KMS-11 (cell line): ENCODE data around the gene FOXP1.
"Not testable (repeated sequence)": the region's sequence is repeated elsewhere in the genome, so short reads cannot be mapped to it uniquely, and the experiment has no call there.

Source experiments
- H2AFZ ChIP-seq: fragments of 200-600 bp; sonication (generic); 2 replicates; pipeline ENCODE4 v1.6.1; 2016; ENCODE audit warnings: antibody characterized with exemption, mixed run types, low read depth
- H3K27ac ChIP-seq: fragments of 200-600 bp; sonication (generic); 2 replicates; pipeline ENCODE4 v1.6.1; 2016; ENCODE audit warnings: mild to moderate bottlenecking, mixed run types
- H3K27me3 ChIP-seq: fragments of 200-600 bp; sonication (generic); 2 replicates; pipeline ENCODE4 v1.6.1; 2017; ENCODE audit warnings: mild to moderate bottlenecking, low read depth, mixed run types, moderate library complexity; ENCODE audit not compliant: insufficient read depth
- H3K36me3 ChIP-seq: fragments of 200-600 bp; sonication (generic); 2 replicates; pipeline ENCODE4 v1.6.1; 2017; ENCODE audit warnings: mild to moderate bottlenecking, mixed run types; ENCODE audit not compliant: insufficient read depth
- H3K4me1 ChIP-seq: fragments of 200-600 bp; sonication (generic); 2 replicates; pipeline ENCODE4 v1.6.1; 2016; ENCODE audit warnings: mild to moderate bottlenecking, low read depth, mixed run types; ENCODE audit not compliant: poor library complexity, severe bottlenecking
- H3K4me2 ChIP-seq: fragments of 200-600 bp; sonication (generic); 2 replicates; pipeline ENCODE4 v1.7.0; 2016; ENCODE audit warnings: mild to moderate bottlenecking, mixed run types
- H3K4me3 ChIP-seq: fragments of 200-600 bp; sonication (generic); IDR thresholded peaks from 2 replicates; pipeline ENCODE4 v1.6.1; 2017; ENCODE audit warnings: low read depth, low read length, mixed read lengths; ENCODE audit not compliant: insufficient read depth
- H3K79me2 ChIP-seq: fragments of 200-600 bp; sonication (generic); 2 replicates; pipeline ENCODE4 v1.6.1; 2016; ENCODE audit warnings: low read depth, mixed run types; ENCODE audit not compliant: insufficient read depth
- H3K9ac ChIP-seq: fragments of 200-600 bp; sonication (generic); 2 replicates; pipeline ENCODE4 v1.6.1; 2016; ENCODE audit warnings: mild to moderate bottlenecking, mixed run types
- H4K20me1 ChIP-seq: fragments of 200-600 bp; sonication (generic); 2 replicates; pipeline ENCODE4 v1.6.1; 2016; ENCODE audit warnings: mild to moderate bottlenecking, mixed run types; ENCODE audit not compliant: insufficient read depth
- TF ChIP-seq, protein P1 (sequence below): fragments of 200-600 bp; sonication (generic); conservative IDR thresholded peaks from 2 replicates; pipeline ENCODE4 v1.6.1; 2017; ENCODE audit warnings: low read depth, mild to moderate bottlenecking, antibody characterized with exemption, low read length, moderate library complexity, mixed read lengths

The FOXP1 gene

GRCh38 chr3:71436337-71436736, 147.2 kb downstream of the FOXP1 start:
- H3K4me3 ChIP-seq, result no peak overlapping the region
- H3K9ac ChIP-seq, result no peak overlapping the region
- H3K4me2 ChIP-seq, result no peak overlapping the region
- TF ChIP-seq, protein P1, sequence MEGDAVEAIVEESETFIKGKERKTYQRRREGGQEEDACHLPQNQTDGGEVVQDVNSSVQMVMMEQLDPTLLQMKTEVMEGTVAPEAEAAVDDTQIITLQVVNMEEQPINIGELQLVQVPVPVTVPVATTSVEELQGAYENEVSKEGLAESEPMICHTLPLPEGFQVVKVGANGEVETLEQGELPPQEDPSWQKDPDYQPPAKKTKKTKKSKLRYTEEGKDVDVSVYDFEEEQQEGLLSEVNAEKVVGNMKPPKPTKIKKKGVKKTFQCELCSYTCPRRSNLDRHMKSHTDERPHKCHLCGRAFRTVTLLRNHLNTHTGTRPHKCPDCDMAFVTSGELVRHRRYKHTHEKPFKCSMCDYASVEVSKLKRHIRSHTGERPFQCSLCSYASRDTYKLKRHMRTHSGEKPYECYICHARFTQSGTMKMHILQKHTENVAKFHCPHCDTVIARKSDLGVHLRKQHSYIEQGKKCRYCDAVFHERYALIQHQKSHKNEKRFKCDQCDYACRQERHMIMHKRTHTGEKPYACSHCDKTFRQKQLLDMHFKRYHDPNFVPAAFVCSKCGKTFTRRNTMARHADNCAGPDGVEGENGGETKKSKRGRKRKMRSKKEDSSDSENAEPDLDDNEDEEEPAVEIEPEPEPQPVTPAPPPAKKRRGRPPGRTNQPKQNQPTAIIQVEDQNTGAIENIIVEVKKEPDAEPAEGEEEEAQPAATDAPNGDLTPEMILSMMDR, result no peak
- no peaks in the 10 kb centered on the region for H4K20me1 ChIP-seq
- H2AFZ ChIP-seq, result no peak overlapping the region
- H3K27me3 ChIP-seq, result no peaks in the 10 kb centered on the region
- no peaks in the 10 kb centered on the region for H3K4me1 ChIP-seq
- H3K36me3 ChIP-seq, result no peaks in the 10 kb centered on the region
- no peak overlapping the region for H3K27ac ChIP-seq
- no peaks in the 10 kb centered on the region for H3K79me2 ChIP-seq

- H3K4me2 ChIP-seq, H3K36me3 ChIP-seq, H4K20me1 ChIP-seq, H3K9ac ChIP-seq, H2AFZ ChIP-seq, H3K27ac ChIP-seq, H3K4me3 ChIP-seq, H3K79me2 ChIP-seq, H3K4me1 ChIP-seq, H3K27me3 ChIP-seq: not testable (repeated sequence)
These were observed 147.7 kb downstream of the FOXP1 start for GRCh38 chr3:71435836-71436235.

DNA sequence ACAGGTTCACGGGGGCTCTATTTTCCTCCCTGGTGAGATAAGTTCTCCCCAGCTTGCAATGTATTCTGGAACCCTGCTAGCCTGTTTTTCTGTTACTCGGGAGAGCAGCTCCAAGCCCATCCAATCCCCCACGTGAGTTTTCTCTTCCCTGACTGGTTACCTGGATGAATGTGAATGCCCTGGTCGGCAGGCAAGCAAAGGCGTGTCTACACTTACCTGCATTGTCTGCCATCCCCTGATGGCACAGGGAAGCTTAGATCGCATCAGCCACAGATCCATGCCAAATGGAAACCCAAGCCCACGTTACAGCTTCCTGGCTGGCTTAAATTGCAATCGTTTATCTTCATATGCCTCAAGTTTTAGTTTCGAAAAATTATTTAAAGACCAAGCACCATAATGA, 149.9 kb downstream of the FOXP1 start:
- Histone ChIP-seq H3K79me2 (no peaks in the 10 kb centered on the region), H3K4me1 (no peaks in the 10 kb centered on the region)

GRCh38 chr3:71432044-71432975, 151.2 kb downstream of the FOXP1 start:
- no peak overlapping the region for H3K27ac ChIP-seq
- TF ChIP-seq, protein P1, result no peak
- H3K4me3 ChIP-seq, result no peak overlapping the region
- no peak overlapping the region for H2AFZ ChIP-seq
- no peaks in the 10 kb centered on the region for H3K79me2 ChIP-seq
- H3K4me1 ChIP-seq, result no peaks in the 10 kb centered on the region
- no peaks in the 10 kb centered on the region for H3K36me3 ChIP-seq
- no peaks in the 10 kb centered on the region for H3K27me3 ChIP-seq
- no peak overlapping the region for H3K4me2 ChIP-seq
- no peak overlapping the region for H3K9ac ChIP-seq
- no peaks in the 10 kb centered on the region for H4K20me1 ChIP-seq

More for the DNA sequence above, 149.9 kb downstream of the FOXP1 start:
- H3K36me3 ChIP-seq, result no peaks in the 10 kb centered on the region
- H3K27ac ChIP-seq, result no peak overlapping the region
- no peaks in the 10 kb centered on the region for H3K27me3 ChIP-seq
- no peaks in the 10 kb centered on the region for H4K20me1 ChIP-seq
- no peak overlapping the region for H3K4me3 ChIP-seq
- H3K4me2 ChIP-seq, result no peak overlapping the region
- no peak overlapping the region for H3K9ac ChIP-seq
- TF ChIP-seq, protein P1, result no peak
- H2AFZ ChIP-seq, result no peak overlapping the region

- Histone ChIP-seq H3K9ac (no peak overlapping the region), H3K4me3 (no peak overlapping the region), H2AFZ (no peak overlapping the region), H3K79me2 (no peaks in the 10 kb centered on the region), H3K27ac (no peak overlapping the region), H4K20me1 (no peaks in the 10 kb centered on the region), H3K36me3 (no peaks in the 10 kb centered on the region), H3K27me3 (no peaks in the 10 kb centered on the region), H3K4me1 (peaks cover 4% of the 10 kb centered on the region), H3K4me2 (no peak overlapping the region)
- TF ChIP-seq, protein P1, result no peak
These were observed 152.5 kb downstream of the FOXP1 start for GRCh38 chr3:71430941-71431552.
